Endothelial cell of umbilical vein (primary cell): ENCODE data around the gene BTG2.

Experiments
- EZH2 ChIP-seq: IDR thresholded peaks from 2 replicates; pipeline ENCODE4 v1.6.1; 2012; ENCODE audit warnings: borderline replicate concordance, low read depth, mild to moderate bottlenecking, moderate library complexity, low read length, inconsistent platforms; ENCODE audit not compliant: severe bottlenecking
- JUN ChIP-seq: IDR thresholded peaks from 2 replicates; pipeline ENCODE4 v1.6.1; 2011; ENCODE audit warnings: borderline replicate concordance, low read depth; ENCODE audit not compliant: insufficient read length, insufficient read depth
- POLR2A ChIP-seq: IDR thresholded peaks from 2 replicates; pipeline ENCODE4 v1.6.1; 2012; ENCODE audit warnings: low read depth, mild to moderate bottlenecking, control low read depth, low read length
- POLR2AphosphoS5 ChIP-seq: IDR thresholded peaks from 2 replicates; pipeline ENCODE4 v1.6.1; 2012; ENCODE audit warnings: low read depth, mild to moderate bottlenecking, control low read depth, low read length, moderate library complexity; ENCODE audit not compliant: insufficient read depth
- TF ChIP-seq, protein P1 (sequence below), 2 donors: IDR thresholded peaks; 1 replicate in 1 of 2; 2 replicates in 1 of 2; pipeline ENCODE4 v1.5.1; 2011; ENCODE audit warnings: low read length in 2 of 2, mild to moderate bottlenecking in 2 of 2, moderate library complexity in 2 of 2, control low read depth in 1 of 2, inconsistent platforms in 1 of 2, low read depth in 1 of 2; ENCODE audit not compliant: insufficient read depth in 1 of 2; ENCODE audit errors: extremely low read depth in 1 of 2

DNA sequence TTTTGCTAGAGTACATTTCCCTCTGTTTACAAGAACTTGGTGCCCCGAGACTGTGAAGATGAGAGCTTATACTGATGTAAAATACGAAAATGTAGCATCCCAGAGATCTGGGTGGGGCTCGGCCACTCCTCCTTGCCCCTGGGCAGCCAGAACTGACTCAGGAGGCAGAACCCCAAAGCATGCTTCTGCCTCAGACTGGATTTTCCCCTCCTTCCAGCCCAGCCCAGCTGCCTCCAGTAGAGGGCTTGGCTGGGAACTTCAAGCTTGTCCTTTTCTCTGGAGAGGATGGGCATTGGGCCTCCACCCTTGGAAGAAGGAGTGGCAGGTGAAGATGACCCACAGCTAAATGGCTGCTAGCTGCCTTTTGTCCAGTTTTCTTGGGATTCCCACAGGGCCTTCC is 24.3 kb upstream of the BTG2 start:
- TF ChIP-seq, protein P1, sequence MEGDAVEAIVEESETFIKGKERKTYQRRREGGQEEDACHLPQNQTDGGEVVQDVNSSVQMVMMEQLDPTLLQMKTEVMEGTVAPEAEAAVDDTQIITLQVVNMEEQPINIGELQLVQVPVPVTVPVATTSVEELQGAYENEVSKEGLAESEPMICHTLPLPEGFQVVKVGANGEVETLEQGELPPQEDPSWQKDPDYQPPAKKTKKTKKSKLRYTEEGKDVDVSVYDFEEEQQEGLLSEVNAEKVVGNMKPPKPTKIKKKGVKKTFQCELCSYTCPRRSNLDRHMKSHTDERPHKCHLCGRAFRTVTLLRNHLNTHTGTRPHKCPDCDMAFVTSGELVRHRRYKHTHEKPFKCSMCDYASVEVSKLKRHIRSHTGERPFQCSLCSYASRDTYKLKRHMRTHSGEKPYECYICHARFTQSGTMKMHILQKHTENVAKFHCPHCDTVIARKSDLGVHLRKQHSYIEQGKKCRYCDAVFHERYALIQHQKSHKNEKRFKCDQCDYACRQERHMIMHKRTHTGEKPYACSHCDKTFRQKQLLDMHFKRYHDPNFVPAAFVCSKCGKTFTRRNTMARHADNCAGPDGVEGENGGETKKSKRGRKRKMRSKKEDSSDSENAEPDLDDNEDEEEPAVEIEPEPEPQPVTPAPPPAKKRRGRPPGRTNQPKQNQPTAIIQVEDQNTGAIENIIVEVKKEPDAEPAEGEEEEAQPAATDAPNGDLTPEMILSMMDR (IDR thresholded peaks at IDR 0.05; ENCODE audit: extremely low read depth in 1 of 2, insufficient read depth in 1 of 2, low read depth in 1 of 2, low read length in 2 of 2) = no peak
- no peak for TF ChIP-seq EZH2
- no peak for TF ChIP-seq POLR2AphosphoS5
- no peak for TF ChIP-seq JUN
- TF ChIP-seq POLR2A = no peak
